ENCODE data around the gene SLC35A1. TPM values are rescaled to one million over a fixed set of nuclear protein-coding genes. Genes with fewer than 3 reads are reported as not detected.

SLC35A1 gene, protein sequence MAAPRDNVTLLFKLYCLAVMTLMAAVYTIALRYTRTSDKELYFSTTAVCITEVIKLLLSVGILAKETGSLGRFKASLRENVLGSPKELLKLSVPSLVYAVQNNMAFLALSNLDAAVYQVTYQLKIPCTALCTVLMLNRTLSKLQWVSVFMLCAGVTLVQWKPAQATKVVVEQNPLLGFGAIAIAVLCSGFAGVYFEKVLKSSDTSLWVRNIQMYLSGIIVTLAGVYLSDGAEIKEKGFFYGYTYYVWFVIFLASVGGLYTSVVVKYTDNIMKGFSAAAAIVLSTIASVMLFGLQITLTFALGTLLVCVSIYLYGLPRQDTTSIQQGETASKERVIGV
- polyA plus RNA-seq, result 10 to 100 TPM; 29.0 to 55.0 (median 30.0) TPM

DNA sequence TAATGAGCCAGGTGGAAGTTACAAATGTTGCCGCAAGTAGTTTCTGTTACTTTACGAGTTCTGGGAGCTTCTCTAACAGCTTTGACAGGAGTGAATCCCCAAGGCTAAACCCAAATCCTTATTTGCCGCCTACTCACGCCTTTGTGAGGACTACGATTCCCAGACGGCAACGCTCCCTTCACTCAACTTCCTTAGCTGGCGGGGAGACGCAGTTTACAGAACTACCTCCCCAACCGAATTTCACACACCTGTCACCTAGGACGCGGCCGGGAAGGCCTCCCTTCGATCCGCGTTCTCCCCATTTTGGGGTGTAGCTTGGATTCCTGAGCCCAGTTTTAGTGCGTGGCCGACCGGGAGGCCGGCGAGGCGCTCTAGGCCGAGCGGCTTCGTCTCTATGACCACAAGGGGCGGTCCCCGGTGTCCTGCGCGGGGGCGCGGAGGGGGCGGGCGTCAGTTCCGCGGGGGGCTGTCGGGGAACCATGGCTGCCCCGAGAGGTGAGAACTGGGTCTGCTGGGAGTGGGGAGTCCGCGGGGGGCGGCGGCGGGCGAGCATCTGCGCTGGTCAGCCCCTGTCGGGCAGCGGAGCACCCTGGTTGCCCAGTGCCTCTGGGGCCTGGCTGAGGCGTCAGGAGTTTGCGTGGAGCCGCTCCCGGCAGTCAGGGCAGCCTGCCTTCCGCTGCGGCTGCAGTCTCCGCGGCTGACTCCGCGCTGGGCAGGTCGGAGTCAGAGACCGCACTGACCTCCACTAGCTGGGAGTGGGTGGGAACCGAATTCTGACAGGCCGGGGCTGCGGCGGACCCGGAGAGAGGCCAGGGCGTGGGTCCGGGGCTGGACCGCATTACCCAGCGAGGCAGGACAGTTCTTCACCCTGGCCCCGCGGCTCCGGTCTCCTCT is at the start of gene SLC35A1:
SLC35A1 (plus strand) TSS at position 450 of the 894 bp plus-strand sequence; CDS start at position 480, 30 bp downstream.
- Mint-ChIP-seq H3K27me3 (ENCODE audit: low read depth in 3 of 3) (peaks cover 1 to 4% (median 3%) of the 10 kb centered on the region in 3 donors), H3K36me3 (no peaks in the 10 kb centered on the region), H3K9me3 (no peaks in the 10 kb centered on the region), H3K4me3 (peak within 1 kb of the TSS; percentile 94 to 99 (median 98)), H3K4me1 (peaks cover 15 to 17% of the 10 kb centered on the region in 2 donors), H3K27ac (peak within 1 kb of the TSS; percentile 91 to 99 (median 99))
- peak; percentile 86 to 89 (median 87) for DNase-seq

DNA sequence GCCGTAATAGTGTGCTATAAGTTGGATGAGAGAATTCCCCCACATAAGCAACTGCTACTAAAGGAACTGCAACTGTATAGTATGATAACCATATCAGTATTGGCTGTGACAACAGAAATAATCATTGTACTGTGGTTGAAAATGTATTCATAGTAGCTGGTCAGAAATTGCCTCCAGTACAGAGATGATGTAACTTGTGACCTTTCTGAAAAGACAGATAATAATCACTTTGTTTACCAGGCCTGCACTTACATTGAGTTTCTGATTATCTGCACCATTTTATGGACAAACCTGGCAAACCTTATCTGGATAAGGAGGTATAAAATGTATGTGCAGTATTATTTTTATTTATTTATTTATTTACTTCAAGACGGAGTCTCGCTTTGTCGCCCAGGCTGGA is 46.0 kb upstream of the SLC35A1 start:
- Mint-ChIP-seq H3K4me1 (no peaks in the 10 kb centered on the region), H3K9me3 (no peaks in the 10 kb centered on the region), H3K27me3 (ENCODE audit: low read depth in 3 of 3) (peaks cover 0 to 5% (median 2%) of the 10 kb centered on the region in 3 donors), H3K36me3 (no peaks in the 10 kb centered on the region), H3K4me3 (no peak overlapping the region), H3K27ac (no peak overlapping the region)
- DNase-seq, result no peak

DNA sequence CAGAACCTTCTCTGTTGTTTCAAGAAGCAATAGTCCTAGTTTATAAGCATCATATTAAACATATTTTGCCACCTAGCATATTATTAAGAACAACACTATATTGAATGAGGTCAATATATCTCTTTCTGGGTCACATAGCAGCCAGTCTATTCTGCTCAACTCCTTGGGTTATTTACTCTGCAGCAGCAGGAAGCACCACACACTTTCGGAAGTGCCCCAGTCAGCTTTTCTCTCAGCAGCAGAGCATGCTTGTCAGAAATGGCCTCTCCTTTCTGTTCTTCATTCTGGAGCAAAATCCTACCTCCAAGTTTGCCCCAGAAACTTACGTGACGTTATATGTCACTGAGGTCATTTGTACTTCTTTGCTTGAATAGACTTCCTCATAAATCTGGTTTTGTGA is 42.3 kb upstream of the SLC35A1 start:
- DNase-seq, result no peak
- Mint-ChIP-seq H3K4me1 (no peaks in the 10 kb centered on the region), H3K9me3 (no peaks in the 10 kb centered on the region), H3K27me3 (ENCODE audit: low read depth in 3 of 3) (peaks cover 0 to 12% (median 8%) of the 10 kb centered on the region in 3 donors), H3K4me3 (no peak overlapping the region), H3K36me3 (no peaks in the 10 kb centered on the region), H3K27ac (no peak overlapping the region)

DNA sequence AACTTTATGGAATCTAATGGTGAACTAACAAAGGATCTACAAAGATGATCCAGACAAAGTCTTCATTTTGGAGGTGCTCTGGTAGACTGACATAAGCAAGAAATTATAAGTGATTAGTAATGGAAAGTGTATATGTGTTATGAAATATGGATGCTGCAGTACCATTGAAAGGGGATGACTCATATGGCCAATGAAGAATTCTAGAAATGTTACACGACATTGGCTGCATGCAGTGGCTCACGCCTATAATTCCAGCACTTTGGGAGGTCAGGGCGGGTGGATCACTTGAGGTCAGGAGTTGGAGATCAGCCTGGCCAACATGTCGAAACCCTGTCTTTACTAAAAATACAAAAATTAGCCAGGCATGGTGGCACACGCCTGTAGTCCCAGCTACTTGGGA is 41.5 kb upstream of the SLC35A1 start:
- no peak overlapping the region for H3K4me3 Mint-ChIP-seq
- H3K4me1 Mint-ChIP-seq, result no peaks in the 10 kb centered on the region
- H3K36me3 Mint-ChIP-seq, result no peaks in the 10 kb centered on the region
- no peak overlapping the region for H3K27ac Mint-ChIP-seq
- no peaks in the 10 kb centered on the region for H3K9me3 Mint-ChIP-seq
- no peak for DNase-seq
- H3K27me3 Mint-ChIP-seq (ENCODE audit: low read depth in 3 of 3), result peaks cover 0 to 12% (median 8%) of the 10 kb centered on the region in 3 donors

DNA sequence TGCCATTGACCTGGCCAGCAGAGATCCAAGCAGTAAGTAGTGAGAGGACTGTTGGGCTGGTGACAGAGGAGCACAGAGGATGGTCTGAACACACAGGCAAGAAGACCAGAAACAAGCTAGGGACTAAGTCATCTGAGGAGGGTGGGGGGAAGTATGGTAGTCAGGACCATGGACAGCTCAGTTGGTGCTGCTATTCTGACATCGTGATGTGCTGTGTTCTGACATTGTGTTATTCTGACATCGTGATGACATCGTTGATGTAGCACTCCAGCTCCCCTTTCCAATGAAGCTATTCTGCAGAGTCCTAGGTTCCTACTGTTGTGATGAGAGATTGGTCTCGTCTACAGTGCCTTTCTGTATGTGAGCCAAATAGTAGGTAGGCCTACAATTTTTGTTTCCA is 36.3 kb upstream of the SLC35A1 start:
- no peaks in the 10 kb centered on the region for H3K4me1 Mint-ChIP-seq
- peaks cover 0 to 10% (median 6%) of the 10 kb centered on the region in 3 donors for H3K27me3 Mint-ChIP-seq (ENCODE audit: low read depth in 3 of 3)
- no peak overlapping the region for H3K4me3 Mint-ChIP-seq
- no peaks in the 10 kb centered on the region for H3K36me3 Mint-ChIP-seq
- peak; percentile 19 to 45 (median 40) for DNase-seq
- H3K9me3 Mint-ChIP-seq, result peaks cover 0 to 2% (median 0%) of the 10 kb centered on the region in 6 donors
- H3K27ac Mint-ChIP-seq, result no peak overlapping the region

DNA sequence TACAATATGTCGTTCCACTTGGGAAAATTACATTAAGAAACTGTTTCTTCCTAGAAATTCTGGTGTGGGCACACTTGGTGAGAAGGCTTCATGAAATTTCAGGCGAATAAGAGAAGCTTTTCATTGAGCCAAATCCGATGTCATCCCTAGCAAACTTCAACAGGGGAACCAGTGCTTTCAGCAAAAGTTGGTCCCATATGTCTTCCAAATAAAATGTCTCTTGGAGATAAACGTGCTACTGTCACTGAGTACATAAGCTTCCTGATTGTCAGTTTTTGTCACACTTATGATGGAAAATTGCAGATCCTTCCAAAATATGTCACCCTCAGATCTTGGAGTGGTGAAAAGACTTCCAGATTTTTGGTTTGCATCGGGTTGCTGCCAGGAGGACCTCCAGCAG is 31.1 kb upstream of the SLC35A1 start:
- Mint-ChIP-seq H3K4me1 (no peaks in the 10 kb centered on the region), H3K9me3 (peaks cover 0 to 4% (median 0%) of the 10 kb centered on the region in 6 donors), H3K4me3 (no peak overlapping the region), H3K27me3 (ENCODE audit: low read depth in 3 of 3) (peaks cover 0 to 15% (median 0%) of the 10 kb centered on the region in 3 donors), H3K36me3 (no peaks in the 10 kb centered on the region), H3K27ac (no peak overlapping the region)
- no peak for DNase-seq

DNA sequence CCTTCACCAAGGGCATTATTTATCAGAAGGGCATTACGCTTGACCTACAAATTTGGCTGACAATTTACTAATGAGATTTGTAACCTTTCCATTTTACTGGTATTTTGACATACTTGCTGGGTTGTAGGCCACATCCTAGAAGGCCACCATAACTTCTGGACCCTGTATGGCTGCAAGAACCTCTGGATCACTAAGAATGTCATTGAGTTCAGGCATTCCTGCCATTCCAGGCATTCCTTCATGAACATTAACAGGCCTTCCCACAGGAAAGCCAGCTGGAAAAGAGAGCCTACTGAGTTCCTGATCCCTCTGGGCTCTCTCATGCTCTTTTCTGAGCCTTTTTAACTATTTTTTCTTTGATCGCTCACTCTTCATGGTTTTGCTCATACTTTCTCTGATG is 28.4 kb upstream of the SLC35A1 start:
- Mint-ChIP-seq H3K27me3 (ENCODE audit: low read depth in 3 of 3) (peaks cover 0 to 20% (median 1%) of the 10 kb centered on the region in 3 donors), H3K27ac (no peak overlapping the region), H3K9me3 (peaks cover 0 to 4% (median 0%) of the 10 kb centered on the region in 6 donors), H3K4me3 (no peak overlapping the region), H3K4me1 (no peaks in the 10 kb centered on the region), H3K36me3 (no peaks in the 10 kb centered on the region)
- DNase-seq, result no peak

DNA sequence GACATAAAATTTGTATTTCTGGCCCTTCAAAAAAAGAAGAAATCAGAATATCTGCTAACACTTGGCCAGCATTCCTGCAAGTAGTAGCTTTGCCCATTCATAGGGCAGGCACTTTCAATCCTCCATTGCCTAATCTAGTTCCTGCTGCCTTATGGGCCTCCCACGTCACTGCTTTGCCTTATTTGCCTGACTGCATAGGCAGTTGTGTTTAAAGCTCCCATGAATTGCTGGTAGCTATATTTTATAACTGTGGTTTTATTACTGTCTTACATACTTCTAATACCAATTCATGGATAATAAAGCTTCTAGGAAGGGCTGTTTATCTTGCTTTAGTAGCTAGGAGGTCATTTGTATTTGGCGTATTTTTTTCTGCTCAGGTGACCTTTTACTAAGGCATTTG is 7.7 kb upstream of the SLC35A1 start:
- H3K4me1 Mint-ChIP-seq, result no peaks in the 10 kb centered on the region

DNA sequence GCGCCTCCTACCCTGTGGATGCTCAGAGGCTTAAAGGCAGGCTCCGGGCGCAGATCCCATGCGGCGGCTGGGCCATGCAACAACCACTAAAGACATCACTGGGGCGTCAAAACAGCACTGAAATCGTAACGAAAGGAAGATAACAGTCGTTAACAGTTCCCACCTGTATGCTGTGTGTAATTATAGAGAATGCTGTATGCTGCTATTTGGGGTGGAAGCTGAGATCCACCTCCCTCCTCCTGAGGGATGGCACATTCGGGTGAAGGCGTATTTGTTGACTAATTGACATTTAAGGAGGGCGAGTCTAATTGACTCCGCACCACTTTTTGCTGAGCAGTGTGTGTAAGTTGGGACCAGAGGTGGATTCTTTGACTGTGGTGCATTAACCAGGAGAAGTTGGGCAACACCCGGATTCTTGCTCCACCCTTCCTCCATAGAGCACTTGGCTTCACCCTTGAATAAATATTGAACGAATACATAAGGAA is 687 bp downstream of the SLC35A1 start:
- peaks cover 17% of the 10 kb centered on the region in 2 donors for H3K4me1 Mint-ChIP-seq
- DNase-seq, result no peak
- H3K9me3 Mint-ChIP-seq, result no peaks in the 10 kb centered on the region
- peaks cover 0 to 4% (median 1%) of the 10 kb centered on the region in 3 donors for H3K27me3 Mint-ChIP-seq (ENCODE audit: low read depth in 3 of 3)
- peak overlapping the region; percentile 94 to 99 (median 98) for H3K4me3 Mint-ChIP-seq
- H3K27ac Mint-ChIP-seq, result peak overlapping the region; percentile 91 to 99 (median 99)
- peaks cover 4 to 6% (median 6%) of the 10 kb centered on the region in 3 donors for H3K36me3 Mint-ChIP-seq

More for the DNA sequence above, 7.7 kb upstream of the SLC35A1 start:
- H3K4me3 Mint-ChIP-seq, result no peak overlapping the region
- DNase-seq, result no peak
- no peak overlapping the region for H3K27ac Mint-ChIP-seq
- no peaks in the 10 kb centered on the region for H3K36me3 Mint-ChIP-seq
- no peaks in the 10 kb centered on the region for H3K9me3 Mint-ChIP-seq
- H3K27me3 Mint-ChIP-seq (ENCODE audit: low read depth in 3 of 3), result peaks cover 2 to 23% (median 6%) of the 10 kb centered on the region in 3 donors

DNA sequence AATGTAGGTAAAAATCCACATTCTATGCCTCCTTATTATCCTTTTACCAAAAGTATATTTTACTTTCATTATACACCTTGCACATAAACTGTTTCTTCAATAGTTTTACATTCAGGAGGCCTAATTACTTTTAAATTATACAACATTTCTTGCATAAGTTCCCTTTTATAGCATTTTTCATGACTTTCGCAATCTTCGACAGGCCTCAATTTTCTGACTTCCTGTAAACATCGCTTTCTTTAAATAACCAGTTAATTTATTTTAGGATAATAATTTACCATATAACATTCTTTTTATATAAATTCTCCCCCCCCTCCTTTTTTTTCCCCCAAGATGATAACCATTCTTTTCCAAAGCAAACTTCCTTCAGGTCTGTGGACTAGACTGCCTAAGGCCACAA is 9.2 kb downstream of the SLC35A1 start:
- H3K4me1 Mint-ChIP-seq, result peaks cover 10 to 12% of the 10 kb centered on the region in 2 donors
- H3K4me3 Mint-ChIP-seq, result no peak overlapping the region
- no peak for DNase-seq
- no peaks in the 10 kb centered on the region for H3K9me3 Mint-ChIP-seq
- no peak overlapping the region for H3K27ac Mint-ChIP-seq
- no peaks in the 10 kb centered on the region for H3K27me3 Mint-ChIP-seq (ENCODE audit: low read depth in 3 of 3)
- peaks cover 4 to 28% (median 14%) of the 10 kb centered on the region in 3 donors for H3K36me3 Mint-ChIP-seq

DNA sequence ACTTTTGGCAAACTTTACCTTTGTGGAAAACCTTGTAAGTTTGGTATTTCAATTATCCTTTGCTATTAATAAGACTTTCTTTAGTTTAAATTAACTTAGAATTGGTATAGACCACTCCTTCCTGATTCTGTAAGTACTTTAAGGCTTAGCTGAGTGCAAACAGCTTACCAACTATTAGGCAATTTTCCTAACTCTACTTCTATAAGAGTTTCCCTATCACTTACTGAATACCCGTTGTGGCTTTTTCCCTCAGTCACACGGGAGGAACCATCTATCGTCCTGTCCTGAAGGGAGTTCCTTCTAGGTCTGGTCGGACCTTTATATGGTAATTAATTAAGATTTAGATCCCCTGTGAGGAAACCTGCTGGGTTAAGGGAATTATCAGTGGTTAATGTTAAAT is 9.6 kb downstream of the SLC35A1 start:
- Mint-ChIP-seq H3K36me3 (peaks cover 4 to 28% (median 14%) of the 10 kb centered on the region in 3 donors), H3K4me3 (no peak overlapping the region), H3K9me3 (no peaks in the 10 kb centered on the region), H3K27ac (no peak overlapping the region), H3K4me1 (peaks cover 10 to 12% of the 10 kb centered on the region in 2 donors), H3K27me3 (ENCODE audit: low read depth in 3 of 3) (no peaks in the 10 kb centered on the region)
- DNase-seq, result no peak

DNA sequence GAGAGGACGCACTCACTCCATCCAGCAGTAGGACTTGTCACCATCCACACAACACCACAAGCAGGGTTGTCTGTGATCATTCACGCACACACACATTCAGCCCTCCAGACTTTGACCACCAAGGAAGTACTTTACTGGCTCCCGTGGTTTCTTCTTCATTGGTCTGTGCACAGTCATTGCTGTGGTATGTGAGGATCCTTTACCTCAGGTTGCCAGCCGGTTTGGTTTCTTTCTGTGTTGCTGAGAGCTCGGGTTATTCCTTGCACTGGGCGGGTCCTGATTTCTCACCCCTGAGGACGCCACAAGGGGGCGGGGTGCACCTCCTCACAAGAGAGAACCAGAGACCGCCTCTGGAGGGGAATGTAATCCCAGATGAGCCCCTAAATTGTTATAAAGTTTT is 11.2 kb downstream of the SLC35A1 start:
- no peaks in the 10 kb centered on the region for H3K27me3 Mint-ChIP-seq (ENCODE audit: low read depth in 3 of 3)
- peaks cover 8 to 12% of the 10 kb centered on the region in 2 donors for H3K4me1 Mint-ChIP-seq
- DNase-seq, result no peak
- H3K4me3 Mint-ChIP-seq, result peak overlapping the region in 1 of 5 donors; percentile 4
- peak overlapping the region in 1 of 6 donors; percentile 28 for H3K27ac Mint-ChIP-seq
- no peaks in the 10 kb centered on the region for H3K9me3 Mint-ChIP-seq
- peaks cover 0 to 18% (median 7%) of the 10 kb centered on the region in 3 donors for H3K36me3 Mint-ChIP-seq

DNA sequence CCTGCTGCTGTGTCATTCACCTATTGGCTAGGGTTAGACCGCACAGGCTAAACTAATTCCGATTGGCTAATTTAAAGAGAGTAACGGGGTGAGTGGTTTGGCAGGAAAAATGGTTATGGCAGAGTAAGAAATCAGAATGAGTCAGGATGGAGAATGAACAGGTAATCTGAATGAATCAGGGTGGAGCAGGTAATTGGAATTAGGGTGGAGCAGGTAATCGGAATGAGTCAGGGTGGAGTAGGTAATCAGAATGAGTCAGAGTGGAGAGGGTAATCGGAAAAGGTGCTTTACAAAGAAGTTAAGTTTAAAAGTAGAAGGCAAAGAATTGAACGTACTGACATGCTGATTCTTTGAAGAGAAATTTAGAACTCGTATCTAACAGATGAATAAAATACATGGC is 11.7 kb downstream of the SLC35A1 start:
- Mint-ChIP-seq H3K4me1 (peaks cover 8 to 12% of the 10 kb centered on the region in 2 donors), H3K36me3 (peaks cover 0 to 12% (median 7%) of the 10 kb centered on the region in 3 donors), H3K27ac (peak overlapping the region in 1 of 6 donors; percentile 12)

More for the DNA sequence above, 11.7 kb downstream of the SLC35A1 start:
- H3K27me3 Mint-ChIP-seq (ENCODE audit: low read depth in 3 of 3), result peaks cover 0 to 2% (median 0%) of the 10 kb centered on the region in 3 donors
- H3K9me3 Mint-ChIP-seq, result no peaks in the 10 kb centered on the region
- no peak overlapping the region for H3K4me3 Mint-ChIP-seq
- no peak for DNase-seq
